HTERT RPE-1 (cell line): ENCODE results near the gene GTF2H3.
"Not testable (repeated sequence)": the region's sequence is repeated elsewhere in the genome, so short reads cannot be mapped to it uniquely, and the experiment has no call there.

Experiments used
- in situ Hi-C: fragments of 300-500 bp; cut with MboI; formaldehyde crosslinking; loops from 4 replicates; pipeline ENCODE4 v1.14.3; 2020; ENCODE audit warnings: low sequenced_read_pairs

The GTF2H3 gene

GRCh38 chr12:123633379-123634141 is at the start of gene GTF2H3, which contains the start of gene EIF2B1:
Gene GTF2H3, plus strand, starts transcription at chr12:123633829. Its CDS starts 31 bp downstream, at chr12:123633860.
Gene EIF2B1, minus strand, starts transcription at chr12:123633686. Its CDS starts 129 bp downstream, at chr12:123633557.
- in situ Hi-C loops, result no loop called here

GRCh38 chr12:123591702-123592481 is 41.7 kb upstream of the GTF2H3 start:
- in situ Hi-C loops, result no loop called here

- in situ Hi-C loops, result no loop called here
These were observed 37.9 kb upstream of the GTF2H3 start for GRCh38 chr12:123595729-123596128.

- in situ Hi-C loops, result no loop called here
These were observed 36.5 kb upstream of the GTF2H3 start for GRCh38 chr12:123597100-123597499.

GRCh38 chr12:123598522-123598921 is 35.1 kb upstream of the GTF2H3 start:
- in situ Hi-C loops, result no loop called here

- in situ Hi-C loops, result no loop called here
These were observed 34.3 kb upstream of the GTF2H3 start for GRCh38 chr12:123599310-123599709.

- in situ Hi-C loops, result no loop called here
These were observed 33.9 kb upstream of the GTF2H3 start for GRCh38 chr12:123599721-123600120.

- in situ Hi-C loops, result no loop called here
These were observed 31.8 kb upstream of the GTF2H3 start, which contains the start of gene DDX55 for GRCh38 chr12:123601602-123602489. Gene DDX55, plus strand, starts transcription at chr12:123602099. Its CDS starts 50 bp downstream, at chr12:123602149.

GRCh38 chr12:123602651-123603195 is 30.9 kb upstream of the GTF2H3 start:
- in situ Hi-C loops, result no loop called here

GRCh38 chr12:123603495-123603894 is 30.1 kb upstream of the GTF2H3 start:
- in situ Hi-C loops, result not testable (repeated sequence)

- in situ Hi-C loops, result no loop called here
These were observed 25.9 kb upstream of the GTF2H3 start for GRCh38 chr12:123607756-123608155.

- in situ Hi-C loops, result no loop called here
These were observed 25.4 kb upstream of the GTF2H3 start for GRCh38 chr12:123608182-123608581.

GRCh38 chr12:123614110-123614509 is 19.5 kb upstream of the GTF2H3 start:
- in situ Hi-C loops, result no loop called here

GRCh38 chr12:123614531-123614930 is 19.1 kb upstream of the GTF2H3 start:
- in situ Hi-C loops, result no loop called here

- in situ Hi-C loops, result no loop called here
These were observed 16.5 kb upstream of the GTF2H3 start for GRCh38 chr12:123617144-123617543.

- in situ Hi-C loops, result no loop called here
These were observed 16.0 kb upstream of the GTF2H3 start for GRCh38 chr12:123617580-123617979.

GRCh38 chr12:123621101-123621500 is 12.5 kb upstream of the GTF2H3 start:
- in situ Hi-C loops, result no loop called here

- in situ Hi-C loops, result no loop called here
These were observed 11.8 kb upstream of the GTF2H3 start for GRCh38 chr12:123621619-123622530.

GRCh38 chr12:123634142-123634561 is 523 bp downstream of the GTF2H3 start:
- in situ Hi-C loops, result no loop called here
